Trophoblast cell (in vitro differentiated cells and primary cell): ENCODE results near the gene CUX1.

Experiments used
- DNase-seq, 2 donors: peaks; one replicate each; pipeline ENCODE4 v3.0.0-alpha.2; 2016
- H2AFZ ChIP-seq: 2 replicates; pipeline ENCODE4 v1.6.1; 2013; ENCODE audit warnings: low read length, moderate library complexity, mild to moderate bottlenecking; ENCODE audit not compliant: insufficient read depth, poor library complexity
- H2AK5ac ChIP-seq: 2 replicates; pipeline ENCODE4 v1.6.1; 2013; ENCODE audit warnings: mild to moderate bottlenecking, low read length
- H2BK120ac ChIP-seq: 2 replicates; pipeline ENCODE4 v1.6.1; 2013; ENCODE audit warnings: low read length, mild to moderate bottlenecking, moderate library complexity; ENCODE audit not compliant: insufficient read depth, poor library complexity
- H2BK12ac ChIP-seq: 2 replicates; pipeline ENCODE4 v1.6.1; 2013; ENCODE audit warnings: mild to moderate bottlenecking, low read length, moderate library complexity
- H2BK5ac ChIP-seq: 2 replicates; pipeline ENCODE4 v1.6.1; 2013; ENCODE audit warnings: low read length, low read depth, moderate library complexity, mild to moderate bottlenecking; ENCODE audit not compliant: poor library complexity
- H3K14ac ChIP-seq: 2 replicates; pipeline ENCODE4 v1.6.1; 2013; ENCODE audit warnings: mild to moderate bottlenecking, low read length
- H3K18ac ChIP-seq: 2 replicates; pipeline ENCODE4 v1.6.1; 2013; ENCODE audit warnings: mild to moderate bottlenecking, low read length
- H3K23ac ChIP-seq: 2 replicates; pipeline ENCODE4 v1.6.1; 2013; ENCODE audit warnings: low read length
- H3K27ac ChIP-seq: 2 replicates; pipeline ENCODE4 v1.5.1; 2013; ENCODE audit warnings: low read depth, mild to moderate bottlenecking, inconsistent platforms, low read length, moderate library complexity
- H3K27me3 ChIP-seq: 2 replicates; pipeline ENCODE4 v1.6.1; 2013; ENCODE audit warnings: inconsistent platforms, mild to moderate bottlenecking, low read length, moderate library complexity; ENCODE audit not compliant: insufficient read depth
- H3K36me3 ChIP-seq, 2 experiments: 1 replicate in 1 of 2; 2 replicates in 1 of 2; pipeline ENCODE4 v1.6.1; 2013; ENCODE audit warnings: low read length in 2 of 2, mild to moderate bottlenecking in 2 of 2, moderate library complexity in 1 of 2; ENCODE audit not compliant: insufficient read depth in 2 of 2, control insufficient read depth in 1 of 2
- H3K4ac ChIP-seq: 2 replicates; pipeline ENCODE4 v1.6.1; 2013; ENCODE audit warnings: low read depth, mild to moderate bottlenecking, low read length, moderate library complexity
- H3K4me1 ChIP-seq, 2 experiments: 1 replicate in 1 of 2; 2 replicates in 1 of 2; pipeline ENCODE4 v1.6.1; 2013; ENCODE audit warnings: low read length in 2 of 2, mild to moderate bottlenecking in 2 of 2, moderate library complexity in 1 of 2; ENCODE audit not compliant: insufficient read depth in 2 of 2, control insufficient read depth in 1 of 2
- H3K4me2 ChIP-seq: 2 replicates; pipeline ENCODE4 v1.6.1; 2013; ENCODE audit warnings: inconsistent platforms, mild to moderate bottlenecking, low read length, moderate library complexity
- H3K4me3 ChIP-seq: 2 replicates; pipeline ENCODE4 v1.5.1; 2013; ENCODE audit warnings: mild to moderate bottlenecking, low read depth, low read length, inconsistent platforms
- H3K79me1 ChIP-seq: one replicate; pipeline ENCODE4 v1.6.1; 2013; ENCODE audit warnings: low read length
- H3K79me2 ChIP-seq: 2 replicates; pipeline ENCODE4 v1.6.1; 2013; ENCODE audit warnings: low read length, mild to moderate bottlenecking; ENCODE audit not compliant: control insufficient read depth, insufficient read depth, poor library complexity
- H3K9ac ChIP-seq: 2 replicates; pipeline ENCODE4 v1.6.1; 2013; ENCODE audit warnings: mild to moderate bottlenecking, low read length
- H3K9me3 ChIP-seq: 2 replicates; pipeline ENCODE4 v1.6.1; 2013; ENCODE audit warnings: low read depth, mild to moderate bottlenecking, control low read depth, inconsistent platforms, low read length; ENCODE audit not compliant: insufficient read depth
- H4K12ac ChIP-seq: 2 replicates; pipeline ENCODE4 v1.6.1; 2013; ENCODE audit warnings: low read depth, mild to moderate bottlenecking, low read length, moderate library complexity
- H4K8ac ChIP-seq: 2 replicates; pipeline ENCODE4 v1.6.1; 2013; ENCODE audit warnings: low read depth, mild to moderate bottlenecking, low read length, moderate library complexity
- H4K91ac ChIP-seq: one replicate; pipeline ENCODE4 v1.6.1; 2013; ENCODE audit warnings: low read depth, mild to moderate bottlenecking, low read length, moderate library complexity
- WGBS: extraction: QIAGEN DNeasy Blood & Tissue Kit; methylation state at CpG from one replicate; pipeline ENCODE4 v1.1.7; 2013; ENCODE audit warnings: missing lambda C conversion rate; ENCODE audit not compliant: insufficient read length, insufficient coverage; ENCODE audit errors: extremely low coverage; 5-methylcytosine and 5-hydroxymethylcytosine counted together

CUX1 gene

DNA sequence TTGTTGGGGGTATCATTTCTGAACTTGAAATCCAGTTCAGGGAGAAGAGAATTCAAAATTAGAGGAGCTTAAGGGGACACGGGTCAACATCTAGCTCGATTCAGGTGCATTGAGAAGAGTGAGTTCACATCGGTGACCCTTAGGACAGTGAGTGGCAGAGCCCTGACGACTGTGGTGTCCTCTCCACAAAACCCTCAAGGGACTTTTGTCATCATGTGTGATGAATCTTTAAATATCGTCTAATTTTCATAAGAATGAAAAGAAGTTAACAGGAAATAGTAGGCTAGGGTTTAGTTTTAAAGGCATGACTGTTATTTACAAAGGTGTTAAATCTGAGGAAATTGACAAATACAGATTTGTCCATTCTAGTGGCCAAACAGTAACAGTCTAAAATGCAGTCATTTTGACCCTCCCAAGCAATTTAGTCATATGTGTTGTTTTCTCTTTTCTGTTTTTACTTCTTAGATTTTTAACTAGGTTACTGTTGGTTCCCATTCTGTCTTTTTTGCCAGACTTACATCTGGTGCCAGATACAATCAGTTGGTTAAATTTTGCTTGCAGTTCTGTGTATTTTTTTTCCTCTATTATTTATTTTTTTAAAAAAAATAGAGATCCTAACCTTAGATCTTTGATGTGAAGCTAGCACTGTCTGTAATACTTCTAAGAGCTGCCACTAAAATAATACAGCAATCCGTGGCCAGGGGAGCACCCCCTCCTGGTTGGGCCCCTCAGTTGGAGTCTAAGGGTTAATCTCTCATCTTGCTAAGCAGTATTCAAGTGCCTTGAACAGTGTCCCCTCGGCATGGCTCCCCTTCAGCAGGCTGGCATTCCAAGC, 434.3 kb downstream of the CUX1 start:
- H3K23ac ChIP-seq: no peak overlapping the region
- DNase-seq: no peak
- no peak overlapping the region for H4K12ac ChIP-seq
- H4K8ac ChIP-seq: no peak overlapping the region
- H3K79me2 ChIP-seq: no peaks in the 10 kb centered on the region
- H3K4me1 ChIP-seq: no peaks in the 10 kb centered on the region
- H3K14ac ChIP-seq: no peak overlapping the region
- H3K27ac ChIP-seq: no peak overlapping the region
- H3K9ac ChIP-seq: no peak overlapping the region
- no peak overlapping the region for H2AFZ ChIP-seq
- H3K27me3 ChIP-seq: no peaks in the 10 kb centered on the region
- no peak overlapping the region for H3K4ac ChIP-seq
- H3K79me1 ChIP-seq: no peaks in the 10 kb centered on the region
- no peaks in the 10 kb centered on the region for H3K9me3 ChIP-seq
- H4K91ac ChIP-seq: no peak overlapping the region
- H3K4me3 ChIP-seq: no peak overlapping the region
- no peak overlapping the region for H3K18ac ChIP-seq
- no CpG with 5 or more reads among the region's 7 CpGs for WGBS
- H2BK120ac ChIP-seq: no peak overlapping the region
- H3K4me2 ChIP-seq: no peak overlapping the region
- H2BK12ac ChIP-seq: no peak overlapping the region
- H3K36me3 ChIP-seq: peaks cover 20 to 27% of the 10 kb centered on the region in 2 experiments
- no peak overlapping the region for H2BK5ac ChIP-seq
- no peak overlapping the region for H2AK5ac ChIP-seq

DNA sequence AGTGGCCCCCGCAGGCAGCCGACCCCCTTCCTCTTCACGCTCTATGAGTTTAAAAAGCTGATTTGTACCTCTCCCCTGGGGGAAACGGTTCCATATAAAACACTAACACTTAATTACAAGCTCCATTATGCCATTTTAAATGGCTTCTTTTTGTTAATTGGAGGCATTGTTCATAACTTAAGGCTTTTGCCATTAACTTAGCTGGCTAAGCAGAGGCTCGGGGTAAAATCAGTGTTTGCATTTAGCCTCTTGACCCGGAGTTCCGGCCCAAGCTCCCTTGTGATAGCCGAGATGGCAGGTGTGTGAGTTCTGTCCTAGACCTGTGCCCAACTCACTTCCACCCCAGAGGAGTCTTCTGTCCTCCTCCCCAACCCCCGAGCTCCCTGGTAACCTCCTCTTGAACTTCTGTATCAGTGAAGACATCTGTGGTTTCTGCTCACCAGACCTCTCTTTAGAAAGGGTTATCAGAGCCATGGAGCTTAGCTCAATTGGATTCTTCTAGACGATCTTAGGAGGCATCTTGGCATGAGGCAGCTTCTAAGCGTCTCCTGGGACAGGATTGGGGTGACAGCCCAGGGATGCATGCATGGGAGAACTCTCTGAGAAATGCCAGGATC, 435.0 kb downstream of the CUX1 start:
- H2AFZ ChIP-seq: no peak overlapping the region
- H3K4me2 ChIP-seq: no peak overlapping the region
- H3K79me2 ChIP-seq: no peaks in the 10 kb centered on the region
- no peaks in the 10 kb centered on the region for H3K4me1 ChIP-seq
- H3K36me3 ChIP-seq: peaks cover 18 to 25% of the 10 kb centered on the region in 2 experiments
- no peak overlapping the region for H3K4ac ChIP-seq
- no peak overlapping the region for H2BK120ac ChIP-seq
- H4K12ac ChIP-seq: no peak overlapping the region
- no peak overlapping the region for H3K18ac ChIP-seq
- no peak overlapping the region for H3K23ac ChIP-seq
- H4K91ac ChIP-seq: no peak overlapping the region
- H3K9ac ChIP-seq: no peak overlapping the region
- no peak overlapping the region for H2AK5ac ChIP-seq
- no peaks in the 10 kb centered on the region for H3K79me1 ChIP-seq
- H3K14ac ChIP-seq: no peak overlapping the region
- H4K8ac ChIP-seq: no peak overlapping the region
- H3K4me3 ChIP-seq: no peak overlapping the region
- peaks cover 2% of the 10 kb centered on the region for H3K9me3 ChIP-seq
- H2BK12ac ChIP-seq: no peak overlapping the region
- WGBS: no CpG with 5 or more reads among the region's 11 CpGs
- no peak for DNase-seq
- no peaks in the 10 kb centered on the region for H3K27me3 ChIP-seq
- H3K27ac ChIP-seq: no peak overlapping the region
- no peak overlapping the region for H2BK5ac ChIP-seq

- Histone ChIP-seq H3K18ac (no peak overlapping the region), H4K8ac (no peak overlapping the region), H2BK120ac (no peak overlapping the region), H3K9me3 (peaks cover 2% of the 10 kb centered on the region), H3K79me2 (no peaks in the 10 kb centered on the region), H2BK12ac (no peak overlapping the region), H3K27ac (no peak overlapping the region), H3K23ac (no peak overlapping the region), H3K14ac (no peak overlapping the region), H3K36me3 (peaks cover 16 to 22% of the 10 kb centered on the region in 2 experiments), H2AFZ (no peak overlapping the region), H3K9ac (no peak overlapping the region), H2AK5ac (no peak overlapping the region), H3K4me2 (no peak overlapping the region), H3K4me1 (peaks cover 0 to under 1% of the 10 kb centered on the region in 2 experiments), H3K4me3 (no peak overlapping the region), H4K12ac (no peak overlapping the region), H2BK5ac (no peak overlapping the region), H3K79me1 (no peaks in the 10 kb centered on the region), H3K27me3 (no peaks in the 10 kb centered on the region), H3K4ac (no peak overlapping the region), H4K91ac (no peak overlapping the region)
- no CpG with 5 or more reads among the region's 19 CpGs for WGBS
- no peak for DNase-seq
Observed at GRCh38 chr7:102253066-102253972, 435.9 kb downstream of the CUX1 start.

GRCh38 chr7:102253973-102254370, 436.5 kb downstream of the CUX1 start:
- no peak overlapping the region for H3K14ac ChIP-seq
- no peak overlapping the region for H2BK120ac ChIP-seq
- no peak overlapping the region for H2AFZ ChIP-seq
- H2BK5ac ChIP-seq: no peak overlapping the region
- no peak overlapping the region for H3K27ac ChIP-seq
- H4K12ac ChIP-seq: no peak overlapping the region
- no peak overlapping the region for H4K91ac ChIP-seq
- no peak overlapping the region for H4K8ac ChIP-seq
- H3K4ac ChIP-seq: no peak overlapping the region
- H3K4me3 ChIP-seq: no peak overlapping the region
- no peak overlapping the region for H3K9ac ChIP-seq
- no peak overlapping the region for H2BK12ac ChIP-seq
- peaks cover 11 to 17% of the 10 kb centered on the region in 2 experiments for H3K36me3 ChIP-seq
- H3K9me3 ChIP-seq: peaks cover 4% of the 10 kb centered on the region
- no peak overlapping the region for H3K23ac ChIP-seq
- no peak overlapping the region for H3K18ac ChIP-seq
- H3K27me3 ChIP-seq: no peaks in the 10 kb centered on the region
- no peak overlapping the region for H2AK5ac ChIP-seq
- no peak for DNase-seq
- no peaks in the 10 kb centered on the region for H3K79me1 ChIP-seq
- WGBS: no CpG with 5 or more reads among the region's 13 CpGs
- no peaks in the 10 kb centered on the region for H3K79me2 ChIP-seq
- H3K4me1 ChIP-seq: peaks cover 0 to 4% of the 10 kb centered on the region in 2 experiments
- H3K4me2 ChIP-seq: no peak overlapping the region
